ENCODE results near the gene SLC27A1. TPM values are rescaled to one million over a fixed set of nuclear protein-coding genes. Genes with fewer than 3 reads are reported as not detected.

SLC27A1 gene
- total and polyA plus RNA-seq, 9 of the 15 experiments (the other 6 are each of a cell fraction or from before 2014, with no cell fraction given), result 0.06 to 3.0 (median 1.1) TPM

- H3K9me1 ChIP-seq (ENCODE audit: control insufficient read depth, insufficient read depth, low read length), result no peaks in the 10 kb centered on the region
- H3K79me2 ChIP-seq (ENCODE audit: control insufficient read depth, insufficient read depth, low read length), result no peaks in the 10 kb centered on the region
- H3K27ac ChIP-seq (ENCODE audit: extremely low read depth, low read depth, low read length), result no peak overlapping the region
- no peak overlapping the region for H2AFZ ChIP-seq (ENCODE audit: low read depth, low read length)
- H3K4me3 ChIP-seq, result no peak overlapping the region
- POLR2A ChIA-PET, result no interaction called here
- H3K4me2 ChIP-seq (ENCODE audit: insufficient read depth, low read length), result no peak overlapping the region
- DNase-seq (ENCODE audit: extremely low read depth in 1 of 4, low spot score in 3 of 4) (no peak), FAIRE-seq (no peak), ATAC-seq (no peak)
- peaks cover 3 to 29% of the 10 kb centered on the region in 2 experiments; a peak in 3 of 5 replicates for H3K4me1 ChIP-seq (replicated peaks in 1 of 2; ENCODE audit: control insufficient read depth in 2 of 2, insufficient read depth in 2 of 2, low read length in 2 of 2)
- intact Hi-C loops (cut with micrococcal nuclease), result no loop called here
- no peak overlapping the region; a peak in 1 of 4 replicates for H3K9ac ChIP-seq (ENCODE audit: insufficient read depth in 1 of 2, low read depth in 2 of 2, low read length in 2 of 2)
- H4K20me1 ChIP-seq (replicated peaks; ENCODE audit: control insufficient read depth, insufficient read depth, low read length), result no peaks in the 10 kb centered on the region
- no peaks in the 10 kb centered on the region for H3K36me3 ChIP-seq (ENCODE audit: control insufficient read depth, insufficient read depth, low read length)
- no TSS peak for BruUV-seq (replicated peaks)
- CTCF ChIA-PET (ENCODE audit: low intra/inter-chr PET ratio), result no interaction called here
- H3K9me3 ChIP-seq (replicated peaks; ENCODE audit: control insufficient read depth, insufficient read depth, low read depth, low read length), result no peaks in the 10 kb centered on the region
- H3K27me3 ChIP-seq (ENCODE audit: control insufficient read depth in 2 of 2, insufficient read depth in 2 of 2, low read length in 2 of 2), result 0 out of 5 replicates have a peak, but pooled peaks cover 0 to 6% of the 10 kb centered on the region in 2 experiments
- 30% methylated on average over 4 of the region's 10 CpGs for WGBS (ENCODE audit: insufficient coverage, low coverage, missing lambda C conversion rate)
- in situ Hi-C loops (cut with MboI), result no loop called here
- TF ChIP-seq CTCF (IDR thresholded peaks at IDR 0.05 in 2 of 3, conservative IDR thresholded peaks at IDR 0.05 in 1 of 3; ENCODE audit: insufficient read depth in 2 of 3, low read depth in 1 of 3, low read length in 3 of 3), result no peak
- TF ChIP-seq, protein P1, sequence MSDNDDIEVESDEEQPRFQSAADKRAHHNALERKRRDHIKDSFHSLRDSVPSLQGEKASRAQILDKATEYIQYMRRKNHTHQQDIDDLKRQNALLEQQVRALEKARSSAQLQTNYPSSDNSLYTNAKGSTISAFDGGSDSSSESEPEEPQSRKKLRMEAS (CRISPR knock-in tag; IDR thresholded peaks at IDR 0.05), result no peak
- TF ChIP-seq CBFB (CRISPR knock-in tag; IDR thresholded peaks at IDR 0.05), result no peak
- no peak for TF ChIP-seq SMARCC2 (IDR thresholded peaks at IDR 0.05; ENCODE audit: low read depth)
- TF ChIP-seq BRD9 (IDR thresholded peaks at IDR 0.05; ENCODE audit: low read depth, partially characterized antibody), result no peak
- TF ChIP-seq NELFE (IDR thresholded peaks at IDR 0.05; ENCODE audit: insufficient read depth, insufficient read length), result no peak
- no peak for TF ChIP-seq SMARCB1 (IDR thresholded peaks at IDR 0.05; ENCODE audit: insufficient read length, low read depth)
- TF ChIP-seq POLR3G (IDR thresholded peaks at IDR 0.05; ENCODE audit: extremely low read depth, insufficient read length, insufficient replicate concordance), result no peak
- no peak for TF ChIP-seq HDAC3 (IDR thresholded peaks at IDR 0.05; ENCODE audit: borderline replicate concordance, partially characterized antibody)
- no peak for TF ChIP-seq RFX1 (IDR thresholded peaks at IDR 0.05)
- TF ChIP-seq ZNF592 (IDR thresholded peaks at IDR 0.05), result no peak
- no peak for TF ChIP-seq KLF1 (tag; IDR thresholded peaks at IDR 0.05)
- no peak for TF ChIP-seq MBD1 (CRISPR knock-in tag; IDR thresholded peaks at IDR 0.05)
Observed at GRCh38 chr19:17527326-17527725, 57.0 kb downstream of the SLC27A1 start.
